Activated naive CD8-positive, alpha-beta T cell treated with anti-CD3 and anti-CD28 coated beads, Interleukin-2, amount 50 U/mL, for 16 hours (primary cell): ENCODE results near the gene PHKA2.
"Not testable (repeated sequence)": the region's sequence is repeated elsewhere in the genome, so short reads cannot be mapped to it uniquely, and the experiment has no call there.

Source experiments
- DNase-seq: peaks from one replicate; pipeline ENCODE4 v3.0.0-alpha.2; 2020; ENCODE audit warnings: low read depth, low spot score

Gene PHKA2

DNA sequence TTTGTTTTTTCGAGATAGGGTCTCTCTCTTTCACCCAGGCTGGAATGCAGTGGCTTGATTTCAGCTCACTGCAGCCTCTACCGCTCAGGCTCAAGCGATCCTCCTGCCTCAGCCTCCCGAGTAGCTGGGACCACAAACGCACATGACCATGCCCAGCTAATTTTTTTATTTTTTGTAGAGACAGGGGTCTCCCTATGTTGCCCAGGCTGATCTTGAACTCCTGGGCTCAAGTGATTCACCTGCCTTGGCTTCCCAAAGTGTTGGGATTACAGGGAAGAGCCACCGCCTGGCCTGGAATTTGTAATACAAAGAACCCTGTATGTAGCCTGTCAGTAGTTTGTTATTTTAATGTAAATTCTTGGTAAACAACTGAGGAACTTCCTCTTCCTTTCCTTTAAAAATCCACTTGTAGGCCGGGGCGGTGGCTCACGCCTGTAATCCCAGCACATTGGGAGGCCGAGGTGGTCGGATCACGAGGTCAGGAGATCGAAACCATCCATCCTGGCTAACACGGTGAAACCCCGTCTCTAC, 119.5 kb downstream of the PHKA2 start:
- DNase-seq: no peak

GRCh38 chrX:18861511-18861910, 122.4 kb downstream of the PHKA2 start:
- no peak for DNase-seq

GRCh38 chrX:18856645-18856997, 127.3 kb downstream of the PHKA2 start:
- no peak for DNase-seq

DNA sequence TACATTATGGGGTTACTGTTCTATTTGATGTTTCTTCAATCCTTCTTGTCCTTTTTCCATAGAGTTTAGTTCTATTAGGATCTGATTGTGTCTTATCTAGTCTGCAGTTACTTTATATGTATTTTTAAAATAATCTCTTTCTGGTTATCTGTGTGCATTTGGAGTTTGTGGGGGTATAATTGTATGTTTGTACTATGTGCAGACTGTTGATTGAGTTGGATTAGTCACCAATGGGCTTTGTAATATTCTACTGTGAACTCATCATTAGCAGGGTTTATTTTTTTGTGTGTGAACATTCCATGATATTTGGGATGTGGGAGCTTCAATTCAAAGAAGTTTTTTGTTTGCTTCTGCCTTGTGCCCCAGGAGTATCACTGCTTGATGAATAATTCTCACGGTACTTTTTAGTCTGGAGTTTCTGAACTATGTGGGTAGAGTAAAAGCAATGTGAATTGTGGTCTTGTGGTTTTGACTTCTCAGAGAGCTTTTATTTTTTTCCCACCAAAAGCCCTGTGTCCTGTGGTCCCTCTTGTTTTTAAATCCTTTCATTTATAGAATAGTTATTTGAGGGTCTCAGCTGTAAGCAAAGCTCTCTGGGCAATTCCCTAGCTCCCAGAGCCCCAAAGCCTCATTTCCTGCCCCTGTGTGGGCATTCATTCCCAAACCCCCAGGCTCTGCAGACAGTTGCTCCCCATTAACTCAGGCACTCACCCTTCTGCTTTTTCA, 127.8 kb downstream of the PHKA2 start:
- no peak for DNase-seq

- not testable (repeated sequence) for DNase-seq
Measured at GRCh38 chrX:18847901-18848300, 136.0 kb downstream of the PHKA2 start.
